Omental fat pad (tissue), 4 donors: ENCODE results near the gene CYP11A1. TPM values are rescaled to one million over a fixed set of nuclear protein-coding genes. Genes with fewer than 3 reads are reported as not detected.

Experiments
- ATAC-seq: fragments of 150-250 bp; one replicate; pipeline ENCODE4 v1.9.1; 2016; ENCODE audit warnings: mild to moderate bottlenecking, moderate library complexity; ENCODE audit not compliant: low FRiP score
- DNase-seq: peaks from one replicate; pipeline ENCODE4 v3.0.0-alpha.2; 2019; ENCODE audit warnings: low spot score
- CTCF ChIP-seq, 3 donors: fragments of 450-650 bp; IDR thresholded peaks; one replicate each; pipeline ENCODE4 v1.5.1; 2016 to 2017; ENCODE audit warnings: antibody characterized with exemption in 3 of 3, mild to moderate bottlenecking in 3 of 3, moderate library complexity in 2 of 3
- total RNA-seq, 4 donors: library from RNA; depleted of rRNA; stranded (reverse); fragments of >200 nt; gene quantifications; one replicate each; pipeline ENCODE4 v1.1.0, GENCODE V29; 2016

Gene CYP11A1
- total RNA-seq, 4 donors from 2014 or later: 1.3 to 4.8 (median 1.4) TPM

GRCh38 chr15:74330861-74331408 lies 36.5 kb downstream of the CYP11A1 start:
- DNase-seq (no peak), ATAC-seq (no peak)
- no peak for TF ChIP-seq CTCF (IDR thresholded peaks at IDR 0.05)

- TF ChIP-seq CTCF (IDR thresholded peaks at IDR 0.05): no peak
- ATAC-seq: no peak
- DNase-seq: no peak
These were observed 39.0 kb downstream of the CYP11A1 start for GRCh38 chr15:74328331-74329056.

GRCh38 chr15:74327756-74328155 lies 39.7 kb downstream of the CYP11A1 start:
- no peak for DNase-seq
- TF ChIP-seq CTCF (IDR thresholded peaks at IDR 0.05): no peak

GRCh38 chr15:74326746-74327145 lies 40.7 kb downstream of the CYP11A1 start:
- DNase-seq (no peak), ATAC-seq (no peak)
- no peak for TF ChIP-seq CTCF (IDR thresholded peaks at IDR 0.05)

More at GRCh38 chr15:74327756-74328155, 39.7 kb downstream of the CYP11A1 start:
- ATAC-seq: no peak

GRCh38 chr15:74324714-74325113 lies 42.7 kb downstream of the CYP11A1 start:
- no peak for ATAC-seq
- DNase-seq: no peak
- no peak for TF ChIP-seq CTCF (IDR thresholded peaks at IDR 0.05)

GRCh38 chr15:74322558-74323180 lies 44.8 kb downstream of the CYP11A1 start:
- ATAC-seq: peak; percentile 43
- TF ChIP-seq CTCF (IDR thresholded peaks at IDR 0.05): peak in 1 of 3 donors; percentile 41
- DNase-seq: peak; percentile 41
